Neuronal stem cell (in vitro differentiated cells): ENCODE data around the gene RHOT1.
"Not testable (repeated sequence)": the region's sequence is repeated elsewhere in the genome, so short reads cannot be mapped to it uniquely, and the experiment has no call there.

Experiments
- DNase-seq: peaks from one replicate; pipeline ENCODE4 v3.0.0-alpha.2; 2013; ENCODE audit warnings: low spot score
- H2AFZ ChIP-seq: one replicate; pipeline ENCODE4 v1.6.1; 2013; ENCODE audit warnings: mild to moderate bottlenecking, low read length, inconsistent platforms
- H2AK5ac ChIP-seq: 2 replicates; pipeline ENCODE4 v1.6.1; 2013; ENCODE audit warnings: low read depth, mild to moderate bottlenecking, inconsistent platforms, low read length, moderate library complexity, mixed read lengths
- H2BK120ac ChIP-seq: 2 replicates; pipeline ENCODE4 v1.6.1; 2013; ENCODE audit warnings: low read depth, mild to moderate bottlenecking, inconsistent platforms, low read length, moderate library complexity, mixed read lengths
- H2BK12ac ChIP-seq: one replicate; pipeline ENCODE4 v1.6.1; 2013; ENCODE audit warnings: low read length, inconsistent platforms
- H2BK15ac ChIP-seq: 2 replicates; pipeline ENCODE4 v1.6.1; 2013; ENCODE audit warnings: mild to moderate bottlenecking, low read length, inconsistent platforms, mixed read lengths
- H2BK5ac ChIP-seq: one replicate; pipeline ENCODE4 v1.6.1; 2013; ENCODE audit warnings: inconsistent platforms, mild to moderate bottlenecking, low read length, moderate library complexity
- H3K14ac ChIP-seq: one replicate; pipeline ENCODE4 v1.6.1; 2013; ENCODE audit warnings: low read length, inconsistent platforms
- H3K18ac ChIP-seq: 2 replicates; pipeline ENCODE4 v1.6.1; 2013; ENCODE audit warnings: low read length, inconsistent platforms
- H3K23ac ChIP-seq: 2 replicates; pipeline ENCODE4 v1.6.1; 2013; ENCODE audit warnings: low read depth, mild to moderate bottlenecking, mixed read lengths, low read length, inconsistent platforms; ENCODE audit not compliant: poor library complexity
- H3K27ac ChIP-seq: replicated peaks from 3 replicates; pipeline ENCODE4 v1.5.1; 2013; ENCODE audit warnings: low read length, inconsistent platforms
- H3K27me3 ChIP-seq, 3 experiments: 2 replicates each; pipeline ENCODE4 v1.6.1; 2013; ENCODE audit warnings: low read length in 3 of 3, mild to moderate bottlenecking in 2 of 3, inconsistent platforms in 1 of 3, low read depth in 1 of 3, mixed read lengths in 1 of 3, moderate library complexity in 1 of 3; ENCODE audit not compliant: control insufficient read depth in 3 of 3, insufficient read depth in 3 of 3
- H3K36me3 ChIP-seq, 2 donors: replicated peaks in 1 of 2; 2 replicates each; pipeline ENCODE4 v1.6.1; 2013; ENCODE audit warnings: low read length in 2 of 2; ENCODE audit not compliant: control insufficient read depth in 2 of 2, insufficient read depth in 2 of 2
- H3K4ac ChIP-seq: 2 replicates; pipeline ENCODE4 v1.6.1; 2013; ENCODE audit warnings: inconsistent platforms, mild to moderate bottlenecking, low read length, moderate library complexity
- H3K4me1 ChIP-seq, 2 donors: 1 replicate in 1 of 2; 2 replicates in 1 of 2; pipeline ENCODE4 v1.6.1; 2013; ENCODE audit warnings: low read length in 2 of 2, low read depth in 1 of 2; ENCODE audit not compliant: control insufficient read depth in 2 of 2, insufficient read depth in 1 of 2
- H3K4me2 ChIP-seq: one replicate; pipeline ENCODE4 v1.6.1; 2013; ENCODE audit warnings: mild to moderate bottlenecking, low read length, inconsistent platforms; ENCODE audit not compliant: insufficient read depth, poor library complexity, severe bottlenecking
- H3K4me3 ChIP-seq, 2 donors: 2 replicates each; pipeline ENCODE4 v1.5.1; 2013; ENCODE audit warnings: low read length in 2 of 2, mild to moderate bottlenecking in 2 of 2, inconsistent platforms in 1 of 2, moderate library complexity in 1 of 2
- H3K79me1 ChIP-seq: one replicate; pipeline ENCODE4 v1.6.1; 2013; ENCODE audit warnings: low read depth, mild to moderate bottlenecking, inconsistent platforms, low read length, moderate library complexity
- H3K9ac ChIP-seq: one replicate; pipeline ENCODE4 v1.6.1; 2013; ENCODE audit warnings: mild to moderate bottlenecking, low read depth, low read length, inconsistent platforms; ENCODE audit not compliant: poor library complexity
- H3K9me3 ChIP-seq, 2 donors: replicated peaks in 1 of 2; 2 replicates each; pipeline versions ENCODE3 to v1.6.1; 2013; ENCODE audit warnings: low read length in 2 of 2, mild to moderate bottlenecking in 2 of 2, inconsistent platforms in 1 of 2, low read depth in 1 of 2, mixed read lengths in 1 of 2, moderate library complexity in 1 of 2; ENCODE audit not compliant: control insufficient read depth in 2 of 2, insufficient read depth in 1 of 2
- H4K8ac ChIP-seq: one replicate; pipeline ENCODE4 v1.6.1; 2013; ENCODE audit warnings: low read depth, mild to moderate bottlenecking, inconsistent platforms, low read length, moderate library complexity
- H4K91ac ChIP-seq: one replicate; pipeline ENCODE4 v1.6.1; 2013; ENCODE audit warnings: low read length, low read depth, mild to moderate bottlenecking, inconsistent platforms; ENCODE audit not compliant: poor library complexity
- WGBS, 2 donors: extraction: QIAGEN DNeasy Blood & Tissue Kit; methylation state at CpG; one replicate each; pipeline ENCODE4 v1.1.7; 2013; ENCODE audit warnings: missing lambda C conversion rate in 2 of 2, mixed read lengths in 1 of 2; ENCODE audit not compliant: insufficient read length in 2 of 2, insufficient replicate concordance in 1 of 2; ENCODE audit errors: extremely low coverage in 2 of 2; 5-methylcytosine and 5-hydroxymethylcytosine counted together

RHOT1 gene

GRCh38 chr17:32106471-32106981, 35.8 kb upstream of the RHOT1 start:
- H3K4ac ChIP-seq, H2BK15ac ChIP-seq, H4K91ac ChIP-seq, H3K79me1 ChIP-seq, H3K4me1 ChIP-seq, H2AFZ ChIP-seq, H3K27ac ChIP-seq, H4K8ac ChIP-seq, H3K18ac ChIP-seq, H2BK12ac ChIP-seq, DNase-seq, H2BK5ac ChIP-seq, H3K4me2 ChIP-seq, H3K4me3 ChIP-seq, H3K27me3 ChIP-seq, H2AK5ac ChIP-seq, H3K36me3 ChIP-seq, H3K9me3 ChIP-seq, H3K14ac ChIP-seq, H3K23ac ChIP-seq, H2BK120ac ChIP-seq, H3K9ac ChIP-seq: not testable (repeated sequence)
- no CpG with 5 or more reads among the region's 7 CpGs for WGBS, 2 donors

DNA sequence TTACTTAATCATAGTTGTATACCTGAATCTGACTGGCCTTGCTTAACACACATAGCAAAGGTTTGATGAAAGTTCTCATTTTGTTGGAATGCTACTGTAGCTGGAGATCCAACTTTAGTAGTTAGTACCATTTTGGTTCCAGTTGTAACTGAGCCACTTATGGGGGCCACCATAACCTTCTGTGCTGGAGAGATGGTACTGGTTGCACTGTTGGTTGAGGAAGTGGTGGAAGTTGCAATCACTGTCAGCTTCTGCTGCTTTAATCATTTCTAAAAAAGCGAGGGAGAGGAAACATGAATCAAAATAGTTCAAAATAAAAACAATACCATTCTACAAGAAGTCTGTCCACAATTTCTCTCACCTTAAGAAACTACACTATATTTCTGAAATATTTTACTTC, 35.1 kb upstream of the RHOT1 start:
- not testable (repeated sequence) for H3K36me3 ChIP-seq, H3K18ac ChIP-seq, H3K9ac ChIP-seq, H3K23ac ChIP-seq, H2BK120ac ChIP-seq, H2AK5ac ChIP-seq, H3K79me1 ChIP-seq, H3K9me3 ChIP-seq, H3K27ac ChIP-seq, H3K4ac ChIP-seq, H2BK12ac ChIP-seq, H3K14ac ChIP-seq, H2BK5ac ChIP-seq, H3K27me3 ChIP-seq, H4K91ac ChIP-seq, H3K4me2 ChIP-seq, H4K8ac ChIP-seq, H3K4me1 ChIP-seq, DNase-seq, H2BK15ac ChIP-seq, H2AFZ ChIP-seq, H3K4me3 ChIP-seq
- no CpG with 5 or more reads among the region's 1 CpG for WGBS, 2 donors

DNA sequence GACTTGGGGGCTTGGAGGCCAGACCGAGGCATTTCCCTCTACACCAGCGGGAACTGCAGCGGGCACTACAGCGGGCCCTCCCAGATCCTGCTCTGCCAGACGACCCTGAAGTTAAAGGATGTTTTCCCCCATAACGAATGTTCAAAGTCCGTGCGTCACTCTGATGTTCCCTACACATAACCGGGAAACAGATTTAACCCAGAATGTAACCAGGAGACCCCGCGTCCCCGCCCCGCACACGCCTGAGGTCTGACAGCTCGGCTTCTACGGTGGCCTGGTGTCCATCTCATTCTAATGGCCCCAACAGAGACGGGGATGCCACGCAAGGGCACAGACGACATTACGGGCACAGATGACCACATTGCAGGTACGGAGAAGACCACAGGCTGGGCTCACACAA, 31.7 kb upstream of the RHOT1 start:
- WGBS, 2 donors: no CpG with 5 or more reads among the region's 21 CpGs
- Histone ChIP-seq H3K4me1 (no peaks in the 10 kb centered on the region), H3K36me3 (no peaks in the 10 kb centered on the region)

GRCh38 chr17:32111141-32111771, 31.0 kb upstream of the RHOT1 start:
- Histone ChIP-seq H2BK15ac (no peak overlapping the region), H3K9ac (no peak overlapping the region), H3K9me3 (no peaks in the 10 kb centered on the region), H2BK5ac (no peak overlapping the region), H4K8ac (no peak overlapping the region), H2BK12ac (no peak overlapping the region), H3K14ac (no peak overlapping the region), H3K4me2 (no peak overlapping the region), H4K91ac (no peak overlapping the region), H3K27me3 (no peaks in the 10 kb centered on the region), H2AK5ac (no peak overlapping the region), H2AFZ (peak overlapping the region; percentile 67), H3K79me1 (no peaks in the 10 kb centered on the region), H3K23ac (no peak overlapping the region), H3K36me3 (no peaks in the 10 kb centered on the region), H3K4me1 (no peaks in the 10 kb centered on the region), H3K4ac (no peak overlapping the region), H3K18ac (no peak overlapping the region), H3K4me3 (no peak overlapping the region), H2BK120ac (no peak overlapping the region), H3K27ac (no peak overlapping the region)
- WGBS, 2 donors: no CpG with 5 or more reads among the region's 18 CpGs
- no peak for DNase-seq

More for the DNA sequence above, 31.7 kb upstream of the RHOT1 start:
- no peak overlapping the region for H3K4me2 ChIP-seq
- no peak overlapping the region for H2BK12ac ChIP-seq
- H3K9me3 ChIP-seq: no peaks in the 10 kb centered on the region
- H2BK15ac ChIP-seq: no peak overlapping the region
- no peak overlapping the region for H3K9ac ChIP-seq
- peak overlapping the region; percentile 67 for H2AFZ ChIP-seq
- no peak overlapping the region for H3K27ac ChIP-seq
- no peak overlapping the region for H2AK5ac ChIP-seq
- no peak overlapping the region for H4K91ac ChIP-seq
- no peak overlapping the region for H3K23ac ChIP-seq
- no peaks in the 10 kb centered on the region for H3K79me1 ChIP-seq
- H3K18ac ChIP-seq: peak overlapping the region; percentile 51
- H3K14ac ChIP-seq: no peak overlapping the region
- no peak overlapping the region for H3K4me3 ChIP-seq
- no peak overlapping the region for H3K4ac ChIP-seq
- no peak overlapping the region for H2BK120ac ChIP-seq
- H4K8ac ChIP-seq: no peak overlapping the region
- H2BK5ac ChIP-seq: no peak overlapping the region
- no peak for DNase-seq
- H3K27me3 ChIP-seq: no peaks in the 10 kb centered on the region
